ENCODE results near the gene FLACC1. TPM values are rescaled to one million over a fixed set of nuclear protein-coding genes. Genes with fewer than 3 reads are reported as not detected.

Gene FLACC1, protein sequence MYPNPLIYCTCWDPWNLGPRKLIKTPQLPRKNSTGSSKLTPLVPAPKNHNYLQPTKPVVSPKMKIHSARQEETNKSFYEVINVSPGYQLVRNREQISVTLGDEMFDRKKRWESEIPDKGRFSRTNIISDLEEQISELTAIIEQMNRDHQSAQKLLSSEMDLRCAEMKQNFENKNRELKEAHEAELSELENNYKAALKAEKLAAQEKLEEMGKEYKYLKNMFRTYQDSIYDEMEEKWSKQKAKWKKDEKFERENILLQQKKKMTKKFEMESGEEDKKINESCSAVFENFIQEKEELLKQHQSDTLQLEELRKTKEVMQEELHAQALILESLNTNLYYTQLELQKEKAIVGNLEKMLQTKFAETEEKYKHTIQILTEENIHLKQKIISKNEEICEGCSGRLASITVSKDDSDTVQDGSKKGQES
- 1 to 10 TPM; 4.5 to 4.8 TPM for total RNA-seq
- polyA plus RNA-seq (2013, experiment 1 of 2) = 2.0 TPM
- 3.7 TPM for polyA plus RNA-seq (2013, experiment 2 of 2)
- total RNA-seq = 0.58 to 14.8 (median 5.8) reads per million in 172 experiments

DNA sequence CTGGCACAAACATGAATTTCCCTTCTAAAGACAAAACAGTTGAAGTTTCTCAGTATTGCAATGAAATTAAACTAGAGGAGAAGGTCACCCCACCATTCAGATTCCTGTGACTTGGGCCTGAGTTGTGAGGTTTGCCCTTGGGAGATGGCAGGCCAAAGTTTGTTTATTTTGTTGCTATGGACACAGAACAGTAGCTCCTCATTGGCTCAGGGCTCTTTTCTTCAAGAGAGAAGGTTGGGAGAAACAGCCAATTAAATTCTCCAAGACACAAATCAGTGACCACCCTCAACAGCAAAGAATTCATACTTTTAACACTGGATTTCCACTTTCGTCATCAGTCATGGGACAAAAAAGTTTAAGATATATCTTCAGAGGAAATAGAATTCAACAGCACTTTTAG, at the start of gene FLACC1:
Gene FLACC1, minus strand, starts transcription at position 125 of the 400 bp plus-strand sequence. CDS start 5,941 bp downstream, outside the sequence.
- Mint-ChIP-seq H3K27ac (no peak within 1 kb of the TSS), H3K27me3 (no peaks in the 10 kb centered on the region), H3K4me1 (ENCODE audit: low read depth) (peaks cover 19% of the 10 kb centered on the region), H3K36me3 (ENCODE audit: low read depth) (peaks cover 15% of the 10 kb centered on the region), H3K9me3 (no peaks in the 10 kb centered on the region), H3K4me3 (no peak within 1 kb of the TSS)
- ChIA-PET POLR2A (no interaction called here), CTCF (interaction anchor here (1.0 to 1.2 kb wide), 3 partner anchors 80 to 131 kb away, joined by 3 read pairs; no protein-coding TSS in a partner anchor)
- intact Hi-C loops (cut with DNase I, micrococcal nuclease) = loop anchor here in 1 of 2 experiments (5.0 kb wide), 1 partner anchor 45 kb away; no protein-coding TSS in a partner anchor
- no peaks in the 10 kb centered on the region for H3K27me3 ChIP-seq (ENCODE audit: control insufficient read depth in 1 of 2, insufficient read depth in 2 of 2, low read length in 2 of 2)
- ATAC-seq (ENCODE audit: poor library complexity) (no peak), DNase-seq (peak in 3 of 14 experiments; percentile 9 to 30 (median 18))
- H3K9me3 ChIP-seq (ENCODE audit: control insufficient read depth in 1 of 2, insufficient read depth in 1 of 2, low read length in 2 of 2) = no peaks in the 10 kb centered on the region
- H3K36me3 ChIP-seq (ENCODE audit: insufficient read depth, low read length) = no peaks in the 10 kb centered on the region
- no peak within 1 kb of the TSS for H3K27ac ChIP-seq (ENCODE audit: low read depth in 1 of 2, low read length in 2 of 2)
- peaks cover under 1% of the 10 kb centered on the region for H3K4me1 ChIP-seq (ENCODE audit: insufficient read depth, low read length)
- no peak within 1 kb of the TSS for H3K4me3 ChIP-seq (ENCODE audit: low read length)
- TF ChIP-seq, protein P1, sequence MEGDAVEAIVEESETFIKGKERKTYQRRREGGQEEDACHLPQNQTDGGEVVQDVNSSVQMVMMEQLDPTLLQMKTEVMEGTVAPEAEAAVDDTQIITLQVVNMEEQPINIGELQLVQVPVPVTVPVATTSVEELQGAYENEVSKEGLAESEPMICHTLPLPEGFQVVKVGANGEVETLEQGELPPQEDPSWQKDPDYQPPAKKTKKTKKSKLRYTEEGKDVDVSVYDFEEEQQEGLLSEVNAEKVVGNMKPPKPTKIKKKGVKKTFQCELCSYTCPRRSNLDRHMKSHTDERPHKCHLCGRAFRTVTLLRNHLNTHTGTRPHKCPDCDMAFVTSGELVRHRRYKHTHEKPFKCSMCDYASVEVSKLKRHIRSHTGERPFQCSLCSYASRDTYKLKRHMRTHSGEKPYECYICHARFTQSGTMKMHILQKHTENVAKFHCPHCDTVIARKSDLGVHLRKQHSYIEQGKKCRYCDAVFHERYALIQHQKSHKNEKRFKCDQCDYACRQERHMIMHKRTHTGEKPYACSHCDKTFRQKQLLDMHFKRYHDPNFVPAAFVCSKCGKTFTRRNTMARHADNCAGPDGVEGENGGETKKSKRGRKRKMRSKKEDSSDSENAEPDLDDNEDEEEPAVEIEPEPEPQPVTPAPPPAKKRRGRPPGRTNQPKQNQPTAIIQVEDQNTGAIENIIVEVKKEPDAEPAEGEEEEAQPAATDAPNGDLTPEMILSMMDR (IDR thresholded peaks at IDR 0.05) = no peak

GRCh38 chr2:201406077-201406662, 49.0 kb upstream of the FLACC1 start:
- H3K36me3 Mint-ChIP-seq (ENCODE audit: low read depth) = peaks cover 60% of the 10 kb centered on the region
- ATAC-seq (ENCODE audit: poor library complexity) (no peak), DNase-seq (no peak)
- ChIA-PET POLR2A (no interaction called here), CTCF (no interaction called here)
- no peak overlapping the region for H3K4me3 Mint-ChIP-seq
- no peak overlapping the region for H3K27ac ChIP-seq (ENCODE audit: low read depth in 1 of 2, low read length in 2 of 2)
- H3K27me3 Mint-ChIP-seq = no peaks in the 10 kb centered on the region
- H3K4me3 ChIP-seq (ENCODE audit: low read length) = no peak overlapping the region
- H3K9me3 ChIP-seq (ENCODE audit: control insufficient read depth in 1 of 2, insufficient read depth in 1 of 2, low read length in 2 of 2) = no peaks in the 10 kb centered on the region
- H3K36me3 ChIP-seq (ENCODE audit: insufficient read depth, low read length) = peaks cover 10% of the 10 kb centered on the region
- H3K27me3 ChIP-seq (ENCODE audit: control insufficient read depth in 1 of 2, insufficient read depth in 2 of 2, low read length in 2 of 2) = no peaks in the 10 kb centered on the region
- TF ChIP-seq, protein P1 (IDR thresholded peaks at IDR 0.05) = no peak
- H3K4me1 Mint-ChIP-seq (ENCODE audit: low read depth) = peaks cover 48% of the 10 kb centered on the region
- H3K4me1 ChIP-seq (ENCODE audit: insufficient read depth, low read length) = no peaks in the 10 kb centered on the region
- intact Hi-C loops (cut with DNase I, micrococcal nuclease) = no loop called here
- no peaks in the 10 kb centered on the region for H3K9me3 Mint-ChIP-seq
- no peak overlapping the region for H3K27ac Mint-ChIP-seq

- TF ChIP-seq, protein P1 (IDR thresholded peaks at IDR 0.05) = no peak
- H3K9me3 ChIP-seq (ENCODE audit: control insufficient read depth in 1 of 2, insufficient read depth in 1 of 2, low read length in 2 of 2) = no peaks in the 10 kb centered on the region
Observed at GRCh38 chr2:201404699-201405280, 47.6 kb upstream of the FLACC1 start.

More at GRCh38 chr2:201404699-201405280, 47.6 kb upstream of the FLACC1 start:
- intact Hi-C loops (cut with DNase I, micrococcal nuclease) = loop anchor here in 1 of 2 experiments (2.0 kb wide), 1 partner anchor 40 kb away; no protein-coding TSS in a partner anchor
- ChIA-PET POLR2A (interaction anchor here (1.2 kb wide), 1 partner anchor 263 kb away, joined by 3 read pairs; no protein-coding TSS in a partner anchor), CTCF (no interaction called here)
- Mint-ChIP-seq H3K27me3 (no peaks in the 10 kb centered on the region), H3K4me3 (no peak overlapping the region), H3K9me3 (no peaks in the 10 kb centered on the region), H3K4me1 (ENCODE audit: low read depth) (peaks cover 48% of the 10 kb centered on the region), H3K36me3 (ENCODE audit: low read depth) (peaks cover 69% of the 10 kb centered on the region), H3K27ac (no peak overlapping the region)
- no peaks in the 10 kb centered on the region for H3K4me1 ChIP-seq (ENCODE audit: insufficient read depth, low read length)
- peaks cover 10% of the 10 kb centered on the region for H3K36me3 ChIP-seq (ENCODE audit: insufficient read depth, low read length)
- no peak for ATAC-seq (ENCODE audit: poor library complexity)
- H3K27me3 ChIP-seq (ENCODE audit: control insufficient read depth in 1 of 2, insufficient read depth in 2 of 2, low read length in 2 of 2) = no peaks in the 10 kb centered on the region
- DNase-seq = no peak
- no peak overlapping the region for H3K27ac ChIP-seq (ENCODE audit: low read depth in 1 of 2, low read length in 2 of 2)
- H3K4me3 ChIP-seq (ENCODE audit: low read length) = no peak overlapping the region
